Activated naive CD8-positive, alpha-beta T cell treated with anti-CD3 and anti-CD28 coated beads, Interleukin-2, amount 50 U/mL, for 24 hours (primary cell): ENCODE results near the gene CEND1.

ENCODE experiments used
- ATAC-seq: fragments of 150-1000 bp; cut with Tn5 transposase; one replicate; pipeline ENCODE4 v1.10.0; 2021
- DNase-seq: peaks from one replicate; pipeline ENCODE4 v3.0.0; 2021
- H3K27ac Mint-ChIP-seq: one replicate; pipeline ENCODE4 v1.8.0; 2021; ENCODE audit warnings: mild to moderate bottlenecking, mixed read lengths
- H3K27me3 Mint-ChIP-seq: one replicate; pipeline ENCODE4 v1.8.0; 2021; ENCODE audit warnings: mixed read lengths
- H3K36me3 Mint-ChIP-seq: one replicate; pipeline ENCODE4 v1.8.0; 2021; ENCODE audit warnings: low read depth, mixed read lengths
- H3K4me1 Mint-ChIP-seq: one replicate; pipeline ENCODE4 v1.8.0; 2021; ENCODE audit warnings: mixed read lengths
- H3K4me3 Mint-ChIP-seq: one replicate; pipeline ENCODE4 v1.8.0; 2021; ENCODE audit warnings: mild to moderate bottlenecking, moderate library complexity, mixed read lengths
- H3K9me3 Mint-ChIP-seq: one replicate; pipeline ENCODE4 v1.8.0; 2021; ENCODE audit warnings: mixed read lengths

Gene CEND1

DNA sequence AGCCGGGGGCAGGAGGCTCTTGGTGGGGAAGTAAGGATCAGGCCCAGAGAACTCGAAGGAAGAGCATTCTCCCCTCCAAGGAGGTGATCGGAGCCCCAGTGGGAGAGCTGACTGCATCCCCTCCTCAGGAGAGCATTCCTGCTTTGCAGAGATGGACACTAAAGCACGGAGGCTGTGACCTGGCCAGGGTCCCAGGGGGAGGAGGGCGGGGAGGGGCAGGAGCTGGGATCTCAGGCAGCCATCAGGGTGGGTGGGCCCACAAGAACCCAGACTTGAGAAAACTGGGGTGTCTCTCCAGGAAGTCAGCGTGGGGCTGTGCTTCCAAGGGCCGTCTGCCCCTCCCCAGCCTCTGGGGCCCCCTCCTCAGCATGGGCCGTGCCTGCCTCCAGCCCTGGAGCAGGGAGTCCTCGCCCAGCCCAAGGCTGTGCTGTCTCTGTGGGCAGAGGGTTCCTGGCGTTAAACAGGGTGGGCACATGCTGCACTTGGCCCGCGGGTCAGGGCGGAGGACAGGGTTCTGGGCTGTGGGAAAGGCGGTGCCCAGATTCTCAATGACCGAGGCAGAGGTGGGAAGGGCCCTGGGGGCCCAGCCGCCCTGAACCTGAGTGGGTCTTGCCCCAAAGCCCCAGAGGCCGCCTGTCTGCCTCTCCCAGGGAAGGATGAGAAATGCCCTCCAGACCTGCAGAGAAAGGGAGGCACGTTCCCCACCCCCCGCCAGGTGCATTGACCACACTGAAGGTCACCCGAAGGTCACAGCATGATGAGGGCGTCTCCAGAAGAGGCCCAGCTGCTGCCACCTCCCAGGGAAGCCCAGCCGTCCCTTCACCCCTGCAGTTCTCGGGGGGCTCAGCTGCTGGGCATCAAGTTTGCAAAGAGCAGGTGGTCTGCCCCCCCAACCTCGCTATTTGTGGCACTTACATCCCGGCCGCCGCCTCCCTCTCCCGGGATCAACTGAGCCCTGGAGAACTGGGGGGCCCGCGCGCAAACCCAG is 643 bp downstream of the CEND1 start:
- Mint-ChIP-seq H3K9me3 (no peaks in the 10 kb centered on the region), H3K4me1 (peaks cover 2% of the 10 kb centered on the region), H3K27ac (no peak overlapping the region), H3K36me3 (peaks cover 3% of the 10 kb centered on the region), H3K27me3 (peaks cover 2% of the 10 kb centered on the region), H3K4me3 (peak overlapping the region; percentile 26)
- no peak for ATAC-seq
- DNase-seq, result no peak

DNA sequence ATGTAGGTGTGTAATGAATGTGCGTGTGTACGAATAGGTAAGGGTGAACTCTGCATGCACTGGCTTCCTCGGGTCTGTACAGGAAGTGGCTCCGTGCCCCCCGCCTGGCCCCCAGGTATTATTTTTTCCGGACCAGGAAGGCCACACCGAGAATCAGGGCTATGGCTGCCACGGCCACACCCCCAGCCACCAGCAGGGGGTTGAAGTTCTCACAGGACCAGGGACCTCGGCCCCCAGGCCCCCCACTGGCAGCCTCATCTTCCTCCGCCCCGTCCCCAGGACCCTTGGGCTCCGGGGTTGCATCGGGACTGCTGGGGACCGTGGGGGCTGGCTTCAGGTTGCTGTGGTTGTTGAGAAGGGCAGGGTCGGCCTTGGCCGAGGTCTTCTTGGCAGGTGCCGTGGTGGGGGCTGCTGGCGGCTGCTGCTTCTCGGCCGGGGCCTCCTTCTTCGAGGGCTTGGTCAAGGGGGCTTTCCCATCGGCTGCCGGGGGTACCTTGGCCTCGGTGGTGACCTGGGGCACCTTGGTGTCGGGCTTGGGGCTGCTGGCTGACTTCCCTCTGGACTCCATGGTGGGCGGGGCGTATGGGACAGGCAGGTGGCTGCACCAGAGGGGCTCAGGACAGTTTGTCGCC is 1.8 kb downstream of the CEND1 start:
- DNase-seq (no peak), ATAC-seq (no peak)
- H3K27ac Mint-ChIP-seq, result no peak overlapping the region
- peaks cover 3% of the 10 kb centered on the region for H3K36me3 Mint-ChIP-seq
- peaks cover 2% of the 10 kb centered on the region for H3K27me3 Mint-ChIP-seq
- H3K9me3 Mint-ChIP-seq, result no peaks in the 10 kb centered on the region
- H3K4me3 Mint-ChIP-seq, result no peak overlapping the region
- H3K4me1 Mint-ChIP-seq, result peaks cover 5% of the 10 kb centered on the region

DNA sequence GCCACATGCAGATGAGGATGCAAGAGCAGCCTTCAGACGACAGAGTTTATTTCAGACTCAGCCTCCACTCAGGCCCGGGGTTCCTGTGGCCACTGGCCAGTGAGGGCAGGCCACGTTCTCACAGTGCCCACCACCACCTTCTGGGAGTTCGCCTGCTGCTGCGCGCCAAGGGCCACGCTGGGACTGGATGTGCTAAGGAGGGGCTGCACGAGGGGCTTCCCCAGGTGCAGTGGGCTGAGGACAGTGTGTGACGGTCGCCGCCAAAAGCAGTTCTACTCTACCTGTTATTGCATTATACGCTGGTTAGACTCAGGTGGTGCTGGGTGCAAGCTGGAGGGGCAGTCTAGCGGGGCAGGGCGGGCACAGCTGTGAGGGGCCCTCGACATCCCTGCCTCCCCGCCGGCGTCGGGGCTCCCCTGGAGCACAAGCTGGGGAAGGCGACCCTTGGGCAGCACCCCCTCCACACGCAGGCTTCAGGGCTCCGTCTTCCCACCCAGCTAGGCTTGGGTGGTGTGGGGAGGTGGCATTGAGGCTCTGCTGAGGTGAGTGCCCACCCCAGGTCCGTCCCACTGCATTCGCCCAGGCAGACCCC is 2.7 kb downstream of the CEND1 start:
- Mint-ChIP-seq H3K4me3 (no peak overlapping the region), H3K27ac (no peak overlapping the region), H3K9me3 (no peaks in the 10 kb centered on the region), H3K27me3 (peaks cover 2% of the 10 kb centered on the region), H3K4me1 (peaks cover 5% of the 10 kb centered on the region), H3K36me3 (peaks cover 3% of the 10 kb centered on the region)
- ATAC-seq (no peak), DNase-seq (no peak)

DNA sequence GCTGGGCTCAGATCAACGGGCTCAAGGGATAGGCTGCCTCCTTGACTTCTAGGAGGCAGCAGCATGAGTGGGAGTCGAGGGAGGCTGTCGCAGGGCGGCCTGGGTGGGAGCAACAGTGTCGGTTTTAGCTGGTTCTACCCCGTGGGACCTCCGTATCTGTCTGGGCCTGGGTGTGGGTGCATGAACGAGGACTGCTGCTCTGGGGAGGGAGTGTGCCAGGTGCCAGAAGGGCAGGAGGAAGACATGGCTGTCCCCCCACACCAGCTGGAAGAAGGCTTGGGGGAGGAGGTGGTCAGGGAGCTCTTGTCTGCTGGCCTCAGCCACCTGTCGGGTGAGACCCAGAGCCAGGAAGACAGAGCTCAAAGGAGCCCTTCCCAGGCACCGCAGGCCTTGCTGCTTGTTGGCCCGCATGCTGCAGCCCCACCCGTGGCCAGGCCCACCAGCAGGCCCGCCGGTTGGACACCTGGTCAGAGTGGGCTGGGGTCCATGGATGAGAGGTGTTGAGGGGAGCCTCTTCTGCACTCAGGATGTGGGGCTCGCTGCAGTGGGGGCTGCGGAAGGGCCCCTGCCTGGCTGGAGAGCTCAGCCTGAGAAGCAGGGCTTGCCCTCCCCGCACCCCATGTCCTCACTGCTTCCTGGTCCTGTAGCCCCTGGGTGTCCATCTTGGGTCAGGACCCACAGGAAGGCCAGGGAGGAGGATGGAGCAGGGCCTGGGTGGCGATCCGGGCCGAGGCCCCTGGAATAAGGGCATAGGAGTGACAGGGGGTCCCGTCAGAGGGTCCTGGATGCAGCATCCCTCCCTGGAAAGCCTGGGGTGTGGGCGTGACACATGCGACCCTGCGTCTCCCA is 3.4 kb downstream of the CEND1 start:
- peaks cover 2% of the 10 kb centered on the region for H3K27me3 Mint-ChIP-seq
- H3K4me1 Mint-ChIP-seq, result peaks cover 5% of the 10 kb centered on the region
- H3K27ac Mint-ChIP-seq, result no peak overlapping the region
- H3K9me3 Mint-ChIP-seq, result no peaks in the 10 kb centered on the region
- DNase-seq (no peak), ATAC-seq (no peak)
- H3K36me3 Mint-ChIP-seq, result peaks cover 3% of the 10 kb centered on the region
- no peak overlapping the region for H3K4me3 Mint-ChIP-seq

DNA sequence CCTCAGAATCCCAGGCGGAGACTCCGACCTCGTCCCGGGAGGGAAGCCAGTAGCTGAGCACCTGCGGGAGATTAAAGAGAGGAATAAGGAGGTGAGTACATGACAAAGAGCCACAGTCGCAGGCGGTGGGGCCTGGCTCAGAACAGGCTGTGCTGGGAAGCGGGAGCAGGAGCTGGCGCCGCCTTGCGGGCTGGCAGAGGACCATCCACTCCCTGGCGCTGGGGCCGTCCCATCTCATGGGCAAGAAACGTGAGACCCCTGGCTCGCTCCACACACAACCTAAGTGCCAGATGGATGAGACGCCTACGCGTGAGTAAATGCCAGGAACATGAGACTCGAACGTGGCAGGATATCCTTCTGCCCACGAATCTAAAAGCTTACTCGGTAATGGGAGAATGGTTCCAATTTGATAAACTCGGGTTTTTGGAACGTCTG is 6.3 kb downstream of the CEND1 start:
- peak; percentile 79 for ATAC-seq
- H3K4me3 Mint-ChIP-seq, result no peak overlapping the region
- no peaks in the 10 kb centered on the region for H3K9me3 Mint-ChIP-seq
- H3K4me1 Mint-ChIP-seq, result peaks cover 5% of the 10 kb centered on the region
- peak; percentile 57 for DNase-seq
- no peaks in the 10 kb centered on the region for H3K27me3 Mint-ChIP-seq
- H3K27ac Mint-ChIP-seq, result no peak overlapping the region
- H3K36me3 Mint-ChIP-seq, result no peaks in the 10 kb centered on the region

DNA sequence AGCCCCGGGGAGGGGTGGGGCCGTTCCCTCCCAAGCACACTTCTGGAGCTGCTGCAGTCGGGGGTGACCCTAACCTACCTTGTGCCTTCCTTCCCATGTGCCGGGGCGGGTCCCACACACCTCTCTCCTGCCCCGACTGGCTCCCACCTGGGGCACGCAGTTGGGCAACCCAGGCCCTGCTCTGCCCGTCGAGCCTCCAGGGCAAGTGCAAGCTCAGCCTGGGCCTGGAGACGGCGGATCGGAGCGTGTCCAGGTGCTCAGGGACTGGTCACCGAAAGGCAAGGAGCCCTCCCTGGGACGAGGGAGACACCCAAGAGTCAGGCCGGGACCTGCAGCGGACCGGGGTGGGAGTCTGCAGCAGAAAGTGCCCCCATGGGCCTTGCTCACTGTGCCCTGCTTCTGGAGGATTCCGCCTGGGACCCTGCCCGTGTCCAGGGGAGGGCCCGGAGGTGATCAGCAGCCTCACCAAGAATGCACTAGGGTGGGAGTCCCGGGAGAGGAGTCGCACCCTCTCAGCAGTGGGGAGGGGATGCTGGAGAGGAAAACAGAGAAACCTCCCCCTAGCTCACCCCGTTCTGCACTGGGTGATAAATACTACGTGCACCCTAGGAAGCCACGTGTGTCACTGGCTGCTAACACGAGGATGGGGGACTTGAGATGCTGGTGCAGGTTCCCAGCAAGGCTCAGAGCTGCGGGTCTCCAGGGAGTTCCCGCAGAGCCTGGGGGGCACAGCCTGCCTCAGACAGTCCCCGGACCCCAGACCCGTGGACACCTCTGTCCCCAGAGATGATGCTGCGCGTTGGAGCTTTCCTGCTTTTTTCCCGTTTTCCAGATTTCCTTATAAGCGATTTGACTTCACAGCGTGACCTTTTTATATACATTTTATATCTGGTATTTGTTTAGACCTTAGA is 7.4 kb downstream of the CEND1 start:
- Mint-ChIP-seq H3K36me3 (no peaks in the 10 kb centered on the region), H3K4me3 (no peak overlapping the region), H3K27me3 (no peaks in the 10 kb centered on the region), H3K4me1 (peaks cover 7% of the 10 kb centered on the region), H3K27ac (no peak overlapping the region), H3K9me3 (no peaks in the 10 kb centered on the region)
- DNase-seq, result no peak
- ATAC-seq, result no peak

DNA sequence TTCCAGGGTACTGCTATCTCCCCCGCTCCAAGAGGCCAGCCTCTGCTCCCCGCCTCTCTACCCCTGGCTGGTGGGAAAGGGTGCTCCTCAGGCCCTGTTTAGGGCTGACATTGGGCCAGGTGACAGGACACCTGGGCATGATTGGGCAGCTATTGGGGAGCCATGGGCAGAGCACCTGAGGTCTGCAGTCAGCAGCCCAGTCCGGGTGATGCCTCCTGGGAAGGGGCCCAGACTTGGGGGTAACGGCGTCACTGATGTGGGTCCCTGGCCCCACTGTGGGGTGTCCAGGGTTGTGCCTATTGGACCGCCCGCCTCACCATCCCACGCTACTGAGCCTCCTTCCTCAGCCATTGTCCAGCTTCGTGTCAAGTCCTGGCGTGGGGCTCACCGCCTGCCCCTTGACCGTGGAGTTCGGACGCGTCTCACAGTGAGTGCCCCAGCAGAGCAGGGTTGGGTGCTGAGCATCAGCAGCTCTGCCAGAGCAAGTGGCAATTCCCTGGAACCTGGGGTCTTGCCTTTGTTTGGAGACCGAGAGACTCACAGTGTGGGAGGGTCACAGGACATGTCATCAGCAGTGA is 9.8 kb downstream of the CEND1 start:
- no peak overlapping the region for H3K27ac Mint-ChIP-seq
- H3K9me3 Mint-ChIP-seq, result no peaks in the 10 kb centered on the region
- no peak overlapping the region for H3K4me3 Mint-ChIP-seq
- no peak for ATAC-seq
- H3K27me3 Mint-ChIP-seq, result no peaks in the 10 kb centered on the region
- no peak for DNase-seq
- H3K4me1 Mint-ChIP-seq, result peaks cover 19% of the 10 kb centered on the region
- peaks cover 6% of the 10 kb centered on the region for H3K36me3 Mint-ChIP-seq

DNA sequence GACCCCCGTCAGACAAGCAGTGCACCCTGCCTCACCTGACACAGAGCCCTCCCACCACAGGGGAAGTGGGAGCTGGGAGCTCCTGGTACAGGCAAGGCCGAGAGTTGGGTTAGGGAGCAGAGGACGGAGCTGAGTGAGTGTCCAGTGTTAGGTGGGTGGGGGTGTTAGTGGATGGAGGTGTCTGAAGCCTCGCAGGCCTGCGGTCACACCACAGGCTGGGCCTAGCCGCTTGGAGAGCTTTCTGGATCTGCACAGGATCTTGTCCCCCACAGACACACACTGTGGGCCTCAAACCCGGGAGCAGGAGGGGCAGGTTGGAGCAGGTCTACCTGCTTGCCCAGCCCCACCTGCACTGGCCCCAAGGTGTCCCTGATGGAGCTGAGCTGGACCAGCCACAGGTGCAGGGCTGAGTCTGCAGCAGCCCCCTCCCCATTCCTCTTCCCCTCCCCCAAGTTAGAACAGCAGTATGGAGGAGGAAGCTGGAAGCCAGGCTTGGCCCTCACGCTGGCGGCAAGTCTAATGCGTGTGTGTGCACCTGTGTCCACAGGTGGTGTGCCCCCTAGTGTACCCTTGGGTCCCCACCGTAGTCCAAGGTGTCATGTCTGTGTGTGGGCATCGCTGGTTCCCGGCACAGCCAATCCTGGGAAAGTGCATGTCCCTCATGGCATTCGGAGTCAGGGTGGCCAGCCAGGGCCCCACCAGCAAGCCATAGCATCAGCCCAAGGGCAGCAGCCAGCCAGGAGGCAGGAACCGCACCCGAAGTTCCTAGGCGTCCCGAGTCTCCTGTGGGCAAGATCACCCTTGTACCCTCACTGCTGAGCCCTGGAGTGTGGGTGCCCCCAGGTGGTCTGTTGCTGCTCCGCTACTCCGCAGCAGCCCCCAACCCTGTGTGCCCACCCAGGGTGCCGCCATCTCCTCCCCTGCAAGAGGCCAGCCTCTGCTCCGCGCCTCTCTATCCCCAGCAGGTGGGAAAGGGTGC is 10.6 kb downstream of the CEND1 start:
- ATAC-seq, result no peak
- no peaks in the 10 kb centered on the region for H3K27me3 Mint-ChIP-seq
- H3K36me3 Mint-ChIP-seq, result peaks cover 6% of the 10 kb centered on the region
- peak overlapping the region; percentile 38 for H3K4me3 Mint-ChIP-seq
- H3K4me1 Mint-ChIP-seq, result peaks cover 19% of the 10 kb centered on the region
- no peaks in the 10 kb centered on the region for H3K9me3 Mint-ChIP-seq
- DNase-seq, result no peak
- H3K27ac Mint-ChIP-seq, result no peak overlapping the region

DNA sequence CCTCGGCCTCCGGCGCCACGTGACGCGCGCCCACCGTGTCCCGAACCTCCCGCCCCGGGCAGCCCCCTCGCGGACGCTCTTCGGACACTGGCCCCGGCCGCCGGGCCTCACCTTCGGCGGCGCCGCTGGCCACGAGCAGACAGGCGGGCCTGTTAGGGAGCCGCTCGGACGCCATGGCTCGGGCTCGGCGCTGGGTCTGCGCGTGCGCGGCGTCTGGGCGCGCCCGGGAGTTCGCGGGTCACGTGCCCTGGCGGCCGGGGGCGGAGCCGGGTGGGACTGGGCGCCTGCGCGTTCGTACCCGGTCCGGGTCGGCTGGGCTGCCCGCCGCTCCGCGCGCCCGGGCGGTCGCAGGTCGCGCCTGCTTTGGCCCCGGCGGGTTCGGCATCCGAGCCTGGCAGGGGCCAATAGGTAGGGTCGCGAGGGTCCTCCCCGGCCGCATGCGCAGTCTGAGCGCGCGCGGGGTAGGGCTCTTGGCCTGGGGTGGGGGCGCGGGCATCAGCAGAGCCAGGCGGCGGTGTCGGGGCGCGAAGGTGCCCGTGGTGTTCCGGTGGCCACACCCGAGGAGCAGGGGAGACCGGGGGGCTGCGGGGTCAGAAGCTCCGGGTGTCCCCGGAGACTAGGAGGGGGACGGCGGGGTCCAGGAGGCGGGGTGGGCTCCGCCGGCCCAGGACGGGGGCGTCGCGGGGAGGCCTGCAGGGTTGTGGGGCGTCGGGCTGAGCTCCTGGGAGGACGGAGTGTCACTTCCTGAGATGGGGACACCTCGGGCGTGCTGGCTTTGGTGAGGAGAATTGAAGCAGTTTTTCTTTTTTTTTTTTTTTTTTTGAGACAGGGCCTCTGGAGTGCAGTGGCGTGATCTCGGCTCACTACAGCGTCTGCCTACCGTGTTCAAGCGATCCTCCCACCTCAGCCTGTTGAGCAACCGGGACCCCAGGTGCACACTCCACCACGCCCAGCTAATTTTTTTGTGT is 12.3 kb downstream of the CEND1 start, which contains the start of gene GATD1:
Gene GATD1 (minus strand): TSS at position 200 of the 968 bp plus-strand sequence. CDS start 25 bp downstream, at position 175.
- ATAC-seq (peak; percentile 75), DNase-seq (peak; percentile 98)
- Mint-ChIP-seq H3K9me3 (no peaks in the 10 kb centered on the region), H3K27ac (peak within 1 kb of the TSS; percentile 86), H3K4me1 (peaks cover 16% of the 10 kb centered on the region), H3K4me3 (peak within 1 kb of the TSS; percentile 87), H3K27me3 (no peaks in the 10 kb centered on the region), H3K36me3 (peaks cover 6% of the 10 kb centered on the region)

DNA sequence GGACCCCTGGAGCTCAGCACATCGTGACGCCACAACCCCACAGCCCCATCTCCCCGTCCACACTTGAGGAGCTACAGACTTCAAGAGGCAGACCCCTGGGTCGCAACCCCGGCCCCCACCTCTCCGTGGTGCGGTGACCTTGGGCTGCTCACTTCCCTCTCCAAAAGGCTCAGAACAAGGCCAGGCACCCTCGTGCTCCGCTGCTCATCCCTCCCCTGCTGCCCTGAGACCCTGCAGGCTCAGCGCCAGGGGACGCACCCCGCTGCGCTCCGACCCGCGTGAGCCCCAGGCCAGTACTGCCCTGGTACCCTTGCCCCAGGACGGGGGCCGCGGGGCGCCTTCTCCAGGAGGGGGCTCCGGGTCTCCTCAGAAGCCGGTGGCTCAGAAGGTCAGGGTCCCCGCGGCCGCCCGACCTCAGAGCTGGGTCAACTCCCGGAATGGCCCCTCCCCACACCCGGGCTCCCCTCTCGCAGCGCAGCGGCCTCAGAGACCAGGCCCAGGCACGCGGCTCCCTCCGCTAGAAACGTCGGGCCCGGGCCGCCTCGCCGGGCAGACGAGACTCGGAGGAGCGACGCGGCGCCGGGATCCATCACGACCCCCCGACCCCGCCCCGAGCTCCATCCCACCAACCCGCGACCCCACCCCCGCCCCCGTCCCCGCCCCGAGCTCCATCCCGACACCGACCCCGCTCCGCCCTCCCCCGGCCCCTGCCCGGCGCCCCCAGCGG is 13.2 kb downstream of the CEND1 start:
- Mint-ChIP-seq H3K4me3 (peak overlapping the region; percentile 87), H3K27ac (peak overlapping the region; percentile 86), H3K4me1 (peaks cover 16% of the 10 kb centered on the region), H3K36me3 (peaks cover 6% of the 10 kb centered on the region), H3K9me3 (no peaks in the 10 kb centered on the region), H3K27me3 (no peaks in the 10 kb centered on the region)
- ATAC-seq, result peak; percentile 24
- peak; percentile 25 for DNase-seq

DNA sequence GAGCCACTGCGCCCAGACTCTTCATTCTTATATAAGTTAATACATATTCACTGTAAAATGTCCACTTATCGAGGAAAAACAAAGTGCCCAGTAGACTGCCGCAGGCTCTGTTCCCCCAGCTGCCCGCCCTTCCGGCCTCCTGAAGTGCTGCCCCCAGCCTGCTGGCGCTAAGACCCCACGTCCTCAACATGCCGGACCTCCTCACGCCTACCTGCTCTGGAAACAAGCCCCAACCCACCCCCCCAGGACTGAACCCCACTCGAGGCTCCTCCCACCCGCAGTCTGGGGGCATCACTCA is 13.7 kb downstream of the CEND1 start:
- Mint-ChIP-seq H3K27ac (peak overlapping the region; percentile 86), H3K4me1 (peaks cover 16% of the 10 kb centered on the region), H3K4me3 (peak overlapping the region; percentile 87), H3K9me3 (no peaks in the 10 kb centered on the region), H3K27me3 (no peaks in the 10 kb centered on the region), H3K36me3 (peaks cover 6% of the 10 kb centered on the region)
- ATAC-seq, result no peak
- DNase-seq, result no peak
